Measurements from ENCODE around the gene TXNIP. TPM values are rescaled to one million over a fixed set of nuclear protein-coding genes. Genes with fewer than 3 reads are reported as not detected.
A peak's percentile ranks its signal among the peaks of the same experiment; 100 is the strongest.

Gene TXNIP
- total and polyA plus RNA-seq, 9 donors = 251 to 411 (median 299) TPM

GRCh38 chr1:145963265-145964019, 32.9 kb downstream of the TXNIP start:
- peak overlapping the region; percentile 91 for H3K27ac ChIP-seq (ENCODE audit: low read length)
- H3K9me3 ChIP-seq (replicated peaks; ENCODE audit: control insufficient read depth, low read depth, low read length) = peaks cover 7% of the 10 kb centered on the region
- peak overlapping the region; percentile 61 for H3K4me3 ChIP-seq (ENCODE audit: low read length)
- peaks cover 8% of the 10 kb centered on the region for H3K27me3 ChIP-seq (ENCODE audit: control insufficient read depth, insufficient read depth, low read length)
- DNase-seq = peak; percentile 49
- H3K4me1 ChIP-seq (ENCODE audit: control insufficient read depth, insufficient read depth, low read length) = peaks cover 43% of the 10 kb centered on the region
- H3K36me3 ChIP-seq (ENCODE audit: control insufficient read depth, insufficient read depth, low read length) = no peaks in the 10 kb centered on the region
- WGBS (ENCODE audit: insufficient coverage) = 10% methylated on average over 2 of the region's 5 CpGs

DNA sequence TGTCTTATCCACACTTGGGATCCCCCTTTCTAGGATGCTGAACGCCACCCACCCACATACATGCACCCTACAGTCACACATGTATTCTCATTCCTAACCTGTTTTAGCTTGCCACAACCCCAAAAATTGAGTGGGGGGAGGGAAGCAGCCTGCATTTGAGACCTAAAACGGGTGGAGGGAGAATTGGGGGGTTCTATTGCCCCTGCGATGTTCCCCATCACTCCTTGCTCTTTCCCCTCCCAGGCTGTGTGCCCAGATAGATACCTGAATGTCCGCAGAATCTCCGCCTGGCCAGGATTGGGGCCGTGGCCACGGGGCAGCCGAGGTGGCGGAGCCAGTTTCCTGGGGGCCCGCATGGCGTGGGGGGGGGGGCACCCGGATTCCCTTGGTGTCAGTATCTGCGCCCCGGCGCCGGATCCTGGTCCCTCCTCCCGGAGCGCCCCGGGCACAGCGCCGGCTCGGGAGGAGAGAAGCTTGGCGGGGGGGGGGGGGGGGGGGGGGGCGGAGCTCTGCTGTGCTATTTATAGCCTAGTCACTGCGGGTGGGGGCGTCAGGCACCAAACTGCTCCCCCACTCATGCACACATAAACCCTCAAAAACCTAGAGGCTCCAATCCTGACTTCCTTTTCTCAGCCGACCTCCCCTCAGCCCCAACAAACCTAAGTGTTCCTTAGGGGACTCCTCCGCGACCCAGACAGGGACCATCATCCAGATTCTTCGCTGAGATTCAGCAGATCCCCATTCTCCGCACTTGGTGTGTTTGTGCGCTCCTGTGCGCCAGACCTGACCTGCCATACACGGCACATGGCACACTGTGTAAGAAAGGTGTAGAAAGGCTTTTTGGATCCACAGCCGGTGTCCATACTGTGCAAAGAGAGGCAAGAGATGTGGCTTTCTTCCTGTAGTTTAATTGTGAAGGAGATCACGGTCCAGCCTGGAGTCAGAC, 33.9 kb downstream of the TXNIP start:
- WGBS (ENCODE audit: insufficient coverage) = 8% methylated on average over 9 of the region's 36 CpGs
- Histone ChIP-seq H3K4me1 (ENCODE audit: control insufficient read depth, insufficient read depth, low read length) (peaks cover 46% of the 10 kb centered on the region), H3K4me3 (ENCODE audit: low read length) (peak overlapping the region; percentile 69), H3K27ac (ENCODE audit: low read length) (peak overlapping the region; percentile 91), H3K9me3 (replicated peaks; ENCODE audit: control insufficient read depth, low read depth, low read length) (peaks cover 4% of the 10 kb centered on the region), H3K27me3 (ENCODE audit: control insufficient read depth, insufficient read depth, low read length) (peaks cover 8% of the 10 kb centered on the region), H3K36me3 (ENCODE audit: control insufficient read depth, insufficient read depth, low read length) (no peaks in the 10 kb centered on the region)
- DNase-seq = peak; percentile 61

- H3K36me3 ChIP-seq (ENCODE audit: control insufficient read depth, insufficient read depth, low read length) = no peaks in the 10 kb centered on the region
- peak overlapping the region; percentile 69 for H3K4me3 ChIP-seq (ENCODE audit: low read length)
- H3K9me3 ChIP-seq (replicated peaks; ENCODE audit: control insufficient read depth, low read depth, low read length) = no peaks in the 10 kb centered on the region
- peaks cover 8% of the 10 kb centered on the region for H3K27me3 ChIP-seq (ENCODE audit: control insufficient read depth, insufficient read depth, low read length)
- H3K27ac ChIP-seq (ENCODE audit: low read length) = peak overlapping the region; percentile 7
- WGBS (ENCODE audit: insufficient coverage) = 1% methylated on average over 49 of the region's 57 CpGs
- peak; percentile 54 for DNase-seq
- H3K4me1 ChIP-seq (ENCODE audit: control insufficient read depth, insufficient read depth, low read length) = peaks cover 48% of the 10 kb centered on the region
Measured at GRCh38 chr1:145961425-145962156, 34.8 kb downstream of the TXNIP start.

- peak overlapping the region; percentile 69 for H3K4me3 ChIP-seq (ENCODE audit: low read length)
- peaks cover 8% of the 10 kb centered on the region for H3K27me3 ChIP-seq (ENCODE audit: control insufficient read depth, insufficient read depth, low read length)
- no peak for DNase-seq
- 0% methylated on average over 11 of the region's 22 CpGs for WGBS (ENCODE audit: insufficient coverage)
- H3K4me1 ChIP-seq (ENCODE audit: control insufficient read depth, insufficient read depth, low read length) = peaks cover 50% of the 10 kb centered on the region
- H3K36me3 ChIP-seq (ENCODE audit: control insufficient read depth, insufficient read depth, low read length) = no peaks in the 10 kb centered on the region
- peak overlapping the region; percentile 87 for H3K27ac ChIP-seq (ENCODE audit: low read length)
- H3K9me3 ChIP-seq (replicated peaks; ENCODE audit: control insufficient read depth, low read depth, low read length) = no peaks in the 10 kb centered on the region
Measured at GRCh38 chr1:145961109-145961424, 35.3 kb downstream of the TXNIP start.

DNA sequence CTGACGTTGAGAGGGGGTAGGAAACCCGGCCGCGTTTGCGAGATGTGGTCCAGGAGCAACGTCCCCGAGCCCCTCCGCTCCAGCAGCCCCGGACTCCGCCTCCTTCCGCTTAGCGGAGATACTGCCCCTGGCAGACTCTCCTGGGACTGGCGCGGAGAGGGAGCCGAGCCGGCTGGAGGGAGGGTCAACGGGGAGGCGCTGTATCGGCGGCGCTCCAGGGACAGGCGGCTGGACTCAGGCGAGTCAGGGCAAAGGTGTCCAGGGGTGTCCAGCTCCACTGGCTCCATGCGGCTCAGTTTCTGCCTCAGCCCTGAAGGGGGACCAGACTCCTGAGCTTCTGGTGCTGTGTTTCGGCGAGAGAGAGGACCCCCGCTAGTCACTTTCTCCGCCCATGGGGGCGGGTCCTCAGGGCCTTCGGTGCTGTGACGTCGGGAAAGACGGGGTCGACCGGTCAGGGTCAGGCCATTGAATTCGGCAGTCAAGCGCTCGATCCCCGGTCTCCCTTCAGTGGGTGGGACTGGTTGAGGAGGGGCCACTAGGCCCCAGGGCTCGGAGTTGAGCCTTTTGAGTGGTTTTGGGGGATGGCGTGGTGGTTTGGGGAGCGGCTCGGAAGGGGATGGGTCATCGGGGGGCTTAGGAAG, 35.8 kb downstream of the TXNIP start:
- peak overlapping the region; percentile 87 for H3K27ac ChIP-seq (ENCODE audit: low read length)
- peak; percentile 92 for DNase-seq
- H3K27me3 ChIP-seq (ENCODE audit: control insufficient read depth, insufficient read depth, low read length) = peaks cover 8% of the 10 kb centered on the region
- H3K9me3 ChIP-seq (replicated peaks; ENCODE audit: control insufficient read depth, low read depth, low read length) = no peaks in the 10 kb centered on the region
- peak overlapping the region; percentile 69 for H3K4me3 ChIP-seq (ENCODE audit: low read length)
- H3K36me3 ChIP-seq (ENCODE audit: control insufficient read depth, insufficient read depth, low read length) = no peaks in the 10 kb centered on the region
- WGBS (ENCODE audit: insufficient coverage) = under 1% methylated on average over 39 of the region's 44 CpGs
- peaks cover 54% of the 10 kb centered on the region for H3K4me1 ChIP-seq (ENCODE audit: control insufficient read depth, insufficient read depth, low read length)

- no peaks in the 10 kb centered on the region for H3K36me3 ChIP-seq (ENCODE audit: control insufficient read depth, insufficient read depth, low read length)
- H3K9me3 ChIP-seq (replicated peaks; ENCODE audit: control insufficient read depth, low read depth, low read length) = no peaks in the 10 kb centered on the region
- H3K27me3 ChIP-seq (ENCODE audit: control insufficient read depth, insufficient read depth, low read length) = peaks cover 8% of the 10 kb centered on the region
- no peak for DNase-seq
- H3K4me1 ChIP-seq (ENCODE audit: control insufficient read depth, insufficient read depth, low read length) = peaks cover 57% of the 10 kb centered on the region
- peak overlapping the region; percentile 69 for H3K4me3 ChIP-seq (ENCODE audit: low read length)
- 8% methylated on average over 9 of the region's 12 CpGs for WGBS (ENCODE audit: insufficient coverage)
- peak overlapping the region; percentile 87 for H3K27ac ChIP-seq (ENCODE audit: low read length)
Measured at GRCh38 chr1:145959957-145960467, 36.4 kb downstream of the TXNIP start.

DNA sequence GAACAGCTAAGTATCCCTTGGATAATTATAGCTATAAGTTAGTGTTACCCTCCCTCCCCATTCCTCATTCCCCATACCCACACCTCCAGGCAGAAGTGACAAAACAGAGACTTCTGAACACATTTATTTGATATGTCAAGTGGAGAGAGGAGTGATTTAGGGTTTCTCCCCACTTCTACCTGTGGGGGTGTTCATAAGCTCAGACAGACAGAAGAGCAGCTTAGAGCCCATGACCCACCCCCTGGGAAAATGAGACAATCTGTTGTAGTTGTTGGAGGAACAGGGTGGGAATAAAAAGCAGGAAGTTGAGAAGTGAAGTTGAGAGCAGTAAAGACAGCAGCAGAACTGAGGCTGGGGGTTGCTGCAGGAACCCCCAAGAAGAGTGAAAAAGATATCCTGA, 37.0 kb downstream of the TXNIP start:
- no peak overlapping the region for H3K4me3 ChIP-seq (ENCODE audit: low read length)
- no peaks in the 10 kb centered on the region for H3K36me3 ChIP-seq (ENCODE audit: control insufficient read depth, insufficient read depth, low read length)
- peaks cover 8% of the 10 kb centered on the region for H3K27me3 ChIP-seq (ENCODE audit: control insufficient read depth, insufficient read depth, low read length)
- H3K4me1 ChIP-seq (ENCODE audit: control insufficient read depth, insufficient read depth, low read length) = peaks cover 62% of the 10 kb centered on the region
- no peaks in the 10 kb centered on the region for H3K9me3 ChIP-seq (replicated peaks; ENCODE audit: control insufficient read depth, low read depth, low read length)
- no peak overlapping the region for H3K27ac ChIP-seq (ENCODE audit: low read length)
- DNase-seq = no peak

- peaks cover 57% of the 10 kb centered on the region for H3K4me1 ChIP-seq (ENCODE audit: control insufficient read depth, insufficient read depth, low read length)
- no peak overlapping the region for H3K27ac ChIP-seq (ENCODE audit: low read length)
- no peak overlapping the region for H3K4me3 ChIP-seq (ENCODE audit: low read length)
Measured at GRCh38 chr1:145958734-145959133, 37.6 kb downstream of the TXNIP start.

DNA sequence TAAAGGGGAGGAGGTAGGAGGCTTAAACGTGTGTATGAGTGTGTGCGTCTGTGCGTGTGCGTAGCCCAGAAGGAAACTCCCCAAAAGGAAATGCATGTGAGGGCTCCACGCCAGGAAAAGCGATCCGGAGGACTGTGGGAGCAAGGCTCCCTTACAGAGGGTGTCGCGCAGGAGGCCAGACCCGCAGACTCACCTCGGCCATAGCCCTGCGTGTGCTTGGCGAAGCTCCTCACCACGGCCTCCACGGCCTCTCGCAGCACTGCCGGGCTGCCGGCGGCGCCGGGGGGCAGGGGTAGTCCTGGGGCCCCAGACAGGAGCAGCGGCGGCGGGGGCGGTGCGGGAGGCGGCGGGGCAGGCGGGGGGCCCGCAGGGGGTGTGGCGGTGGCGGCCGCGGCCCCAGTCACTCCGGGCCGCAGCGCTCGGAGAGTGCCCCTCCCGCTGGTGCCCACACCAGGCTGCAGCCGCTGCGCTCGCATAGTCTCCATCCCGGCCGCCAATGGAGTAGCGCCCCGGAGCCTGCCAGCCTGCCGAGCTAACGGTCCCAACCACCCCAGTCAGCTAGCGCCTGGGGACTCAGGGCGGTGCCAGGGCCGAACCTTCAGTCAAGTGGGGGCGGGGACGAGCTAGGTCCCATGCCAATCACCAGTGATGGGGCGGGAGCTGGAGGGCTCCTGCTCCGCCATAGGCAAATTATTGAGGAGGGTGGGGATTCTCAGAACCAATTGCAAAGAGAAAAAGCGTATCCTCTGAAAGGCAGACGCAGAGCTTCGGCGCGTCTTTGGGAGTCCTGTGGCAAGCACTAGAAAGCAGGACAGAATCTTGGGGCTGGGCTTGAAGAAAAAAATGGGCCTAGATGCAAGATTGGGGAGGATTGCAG, 38.7 kb downstream of the TXNIP start, which contains the start of gene LIX1L:
TSS of gene LIX1L (minus strand) at position 575 of the 877 bp plus-strand sequence. CDS start at position 485, 90 bp downstream.
- Histone ChIP-seq H3K9me3 (replicated peaks; ENCODE audit: control insufficient read depth, low read depth, low read length) (no peaks in the 10 kb centered on the region), H3K4me3 (ENCODE audit: low read length) (peak within 1 kb of the TSS; percentile 70), H3K27me3 (ENCODE audit: control insufficient read depth, insufficient read depth, low read length) (peaks cover 8% of the 10 kb centered on the region), H3K27ac (ENCODE audit: low read length) (peak within 1 kb of the TSS; percentile 89), H3K36me3 (ENCODE audit: control insufficient read depth, insufficient read depth, low read length) (peaks cover 3% of the 10 kb centered on the region), H3K4me1 (ENCODE audit: control insufficient read depth, insufficient read depth, low read length) (peaks cover 47% of the 10 kb centered on the region)
- under 1% methylated on average over 58 of the region's 60 CpGs for WGBS (ENCODE audit: insufficient coverage)
- DNase-seq = peak; percentile 99

More at GRCh38 chr1:145958734-145959133, 37.6 kb downstream of the TXNIP start:
- no peaks in the 10 kb centered on the region for H3K9me3 ChIP-seq (replicated peaks; ENCODE audit: control insufficient read depth, low read depth, low read length)
- H3K27me3 ChIP-seq (ENCODE audit: control insufficient read depth, insufficient read depth, low read length) = peaks cover 8% of the 10 kb centered on the region
- DNase-seq = no peak
- no peaks in the 10 kb centered on the region for H3K36me3 ChIP-seq (ENCODE audit: control insufficient read depth, insufficient read depth, low read length)

Data from muscle of leg (tissue), 11 donors.